ENCODE data around the gene MYO1H. TPM values are rescaled to one million over a fixed set of nuclear protein-coding genes. Genes with fewer than 3 reads are reported as not detected.

The MYO1H gene
- total and polyA plus RNA-seq, 2 experiments from 2014 or later, result not detected

DNA sequence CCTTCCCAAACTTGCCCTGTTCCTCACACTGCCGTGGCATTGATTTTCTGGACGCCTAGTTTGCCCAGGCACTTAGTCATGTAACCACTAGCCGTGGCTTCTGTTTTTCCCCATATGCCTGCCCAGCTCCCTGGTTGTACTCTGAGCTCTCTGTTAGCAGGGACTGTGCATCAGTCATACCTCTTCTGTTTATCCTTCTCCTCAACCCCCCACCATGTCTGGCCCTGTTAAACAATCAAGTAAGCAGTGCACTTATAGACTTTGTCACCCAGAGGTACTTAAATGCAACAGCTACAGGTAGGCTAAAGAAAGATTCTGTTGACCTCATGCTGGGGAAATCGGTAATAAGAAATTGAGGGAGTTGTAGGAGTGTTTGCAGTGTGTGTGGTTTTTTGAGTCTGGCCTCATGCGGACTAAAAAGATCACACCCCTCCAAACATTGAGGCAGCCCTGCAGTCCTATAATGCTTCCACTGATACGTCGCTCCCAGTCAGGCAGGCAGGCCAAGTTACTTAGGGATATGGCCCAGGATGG is 146.7 kb downstream of the MYO1H start (continued):
- TF ChIP-seq, protein P1, sequence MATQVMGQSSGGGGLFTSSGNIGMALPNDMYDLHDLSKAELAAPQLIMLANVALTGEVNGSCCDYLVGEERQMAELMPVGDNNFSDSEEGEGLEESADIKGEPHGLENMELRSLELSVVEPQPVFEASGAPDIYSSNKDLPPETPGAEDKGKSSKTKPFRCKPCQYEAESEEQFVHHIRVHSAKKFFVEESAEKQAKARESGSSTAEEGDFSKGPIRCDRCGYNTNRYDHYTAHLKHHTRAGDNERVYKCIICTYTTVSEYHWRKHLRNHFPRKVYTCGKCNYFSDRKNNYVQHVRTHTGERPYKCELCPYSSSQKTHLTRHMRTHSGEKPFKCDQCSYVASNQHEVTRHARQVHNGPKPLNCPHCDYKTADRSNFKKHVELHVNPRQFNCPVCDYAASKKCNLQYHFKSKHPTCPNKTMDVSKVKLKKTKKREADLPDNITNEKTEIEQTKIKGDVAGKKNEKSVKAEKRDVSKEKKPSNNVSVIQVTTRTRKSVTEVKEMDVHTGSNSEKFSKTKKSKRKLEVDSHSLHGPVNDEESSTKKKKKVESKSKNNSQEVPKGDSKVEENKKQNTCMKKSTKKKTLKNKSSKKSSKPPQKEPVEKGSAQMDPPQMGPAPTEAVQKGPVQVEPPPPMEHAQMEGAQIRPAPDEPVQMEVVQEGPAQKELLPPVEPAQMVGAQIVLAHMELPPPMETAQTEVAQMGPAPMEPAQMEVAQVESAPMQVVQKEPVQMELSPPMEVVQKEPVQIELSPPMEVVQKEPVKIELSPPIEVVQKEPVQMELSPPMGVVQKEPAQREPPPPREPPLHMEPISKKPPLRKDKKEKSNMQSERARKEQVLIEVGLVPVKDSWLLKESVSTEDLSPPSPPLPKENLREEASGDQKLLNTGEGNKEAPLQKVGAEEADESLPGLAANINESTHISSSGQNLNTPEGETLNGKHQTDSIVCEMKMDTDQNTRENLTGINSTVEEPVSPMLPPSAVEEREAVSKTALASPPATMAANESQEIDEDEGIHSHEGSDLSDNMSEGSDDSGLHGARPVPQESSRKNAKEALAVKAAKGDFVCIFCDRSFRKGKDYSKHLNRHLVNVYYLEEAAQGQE (IDR thresholded peaks at IDR 0.05; ENCODE audit: unreplicated experiment), result no peak

DNA sequence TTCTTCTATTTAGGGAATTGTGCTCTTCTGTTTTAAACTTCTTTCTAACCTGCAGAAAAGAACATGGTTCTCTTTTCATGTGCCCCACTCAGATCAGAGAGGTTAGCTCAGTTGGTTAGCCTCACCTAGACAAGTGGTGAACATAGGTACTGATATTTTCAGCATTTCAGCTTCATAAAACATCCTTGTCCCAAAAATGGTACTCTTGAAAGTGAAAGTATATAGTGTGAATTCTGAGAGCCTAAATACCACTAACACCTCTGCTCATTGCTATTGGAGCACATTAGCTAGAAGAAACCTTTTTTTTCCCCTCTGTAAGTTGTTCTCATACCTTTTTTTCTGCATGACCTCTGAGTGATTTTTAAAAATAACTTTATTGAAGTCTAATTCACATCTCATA is 147.3 kb downstream of the MYO1H start:
- Histone ChIP-seq H3K4me1 (ENCODE audit: insufficient read depth) (no peaks in the 10 kb centered on the region), H2AFZ (no peak overlapping the region), H3K36me3 (ENCODE audit: insufficient read depth) (peaks cover 26% of the 10 kb centered on the region), H3K9me2 (ENCODE audit: insufficient read depth) (no peaks in the 10 kb centered on the region), H3F3A (replicated peaks; ENCODE audit: low read depth) (no peaks in the 10 kb centered on the region), H4K20me1 (replicated peaks; ENCODE audit: insufficient read depth) (no peaks in the 10 kb centered on the region), H3K4me2 (no peak overlapping the region), H3K27me3 (ENCODE audit: insufficient read depth) (no peaks in the 10 kb centered on the region), H3K79me2 (replicated peaks; ENCODE audit: insufficient read depth) (no peaks in the 10 kb centered on the region), H3K4me3 (no peak overlapping the region), H3K27ac (ENCODE audit: low read depth) (no peak overlapping the region)
- Mint-ChIP-seq H3K27ac (no peak overlapping the region), H3K36me3 (ENCODE audit: low read depth) (peaks cover 47% of the 10 kb centered on the region), H3K4me1 (no peaks in the 10 kb centered on the region), H3K27me3 (ENCODE audit: insufficient read depth, low read depth, poor library complexity) (peaks cover 2% of the 10 kb centered on the region), H3K9me3 (peaks cover 13% of the 10 kb centered on the region), H3K4me3 (no peak overlapping the region)
- DNase-seq (ENCODE audit: low spot score) (no peak), ATAC-seq (no peak)
- TF ChIP-seq NANOG (IDR thresholded peaks at IDR 0.05; ENCODE audit: borderline replicate concordance) (no peak), ZNF114 (CRISPR knock-in tag; IDR thresholded peaks at IDR 0.05) (no peak), CREB1 (CRISPR knock-in tag; IDR thresholded peaks at IDR 0.05; ENCODE audit: low read depth) (no peak), POLR2AphosphoS5 (IDR thresholded peaks at IDR 0.05; ENCODE audit: low read depth) (no peak)
- TF ChIP-seq, protein P2, sequence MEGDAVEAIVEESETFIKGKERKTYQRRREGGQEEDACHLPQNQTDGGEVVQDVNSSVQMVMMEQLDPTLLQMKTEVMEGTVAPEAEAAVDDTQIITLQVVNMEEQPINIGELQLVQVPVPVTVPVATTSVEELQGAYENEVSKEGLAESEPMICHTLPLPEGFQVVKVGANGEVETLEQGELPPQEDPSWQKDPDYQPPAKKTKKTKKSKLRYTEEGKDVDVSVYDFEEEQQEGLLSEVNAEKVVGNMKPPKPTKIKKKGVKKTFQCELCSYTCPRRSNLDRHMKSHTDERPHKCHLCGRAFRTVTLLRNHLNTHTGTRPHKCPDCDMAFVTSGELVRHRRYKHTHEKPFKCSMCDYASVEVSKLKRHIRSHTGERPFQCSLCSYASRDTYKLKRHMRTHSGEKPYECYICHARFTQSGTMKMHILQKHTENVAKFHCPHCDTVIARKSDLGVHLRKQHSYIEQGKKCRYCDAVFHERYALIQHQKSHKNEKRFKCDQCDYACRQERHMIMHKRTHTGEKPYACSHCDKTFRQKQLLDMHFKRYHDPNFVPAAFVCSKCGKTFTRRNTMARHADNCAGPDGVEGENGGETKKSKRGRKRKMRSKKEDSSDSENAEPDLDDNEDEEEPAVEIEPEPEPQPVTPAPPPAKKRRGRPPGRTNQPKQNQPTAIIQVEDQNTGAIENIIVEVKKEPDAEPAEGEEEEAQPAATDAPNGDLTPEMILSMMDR (conservative IDR thresholded peaks at IDR 0.05; ENCODE audit: low read depth in 2 of 2), result no peak
- TF ChIP-seq, protein P3, sequence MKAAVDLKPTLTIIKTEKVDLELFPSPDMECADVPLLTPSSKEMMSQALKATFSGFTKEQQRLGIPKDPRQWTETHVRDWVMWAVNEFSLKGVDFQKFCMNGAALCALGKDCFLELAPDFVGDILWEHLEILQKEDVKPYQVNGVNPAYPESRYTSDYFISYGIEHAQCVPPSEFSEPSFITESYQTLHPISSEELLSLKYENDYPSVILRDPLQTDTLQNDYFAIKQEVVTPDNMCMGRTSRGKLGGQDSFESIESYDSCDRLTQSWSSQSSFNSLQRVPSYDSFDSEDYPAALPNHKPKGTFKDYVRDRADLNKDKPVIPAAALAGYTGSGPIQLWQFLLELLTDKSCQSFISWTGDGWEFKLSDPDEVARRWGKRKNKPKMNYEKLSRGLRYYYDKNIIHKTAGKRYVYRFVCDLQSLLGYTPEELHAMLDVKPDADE (IDR thresholded peaks at IDR 0.05), result no peak
- TF ChIP-seq, protein P1 (IDR thresholded peaks at IDR 0.05; ENCODE audit: unreplicated experiment), result no peak
- TF ChIP-seq, protein P4, sequence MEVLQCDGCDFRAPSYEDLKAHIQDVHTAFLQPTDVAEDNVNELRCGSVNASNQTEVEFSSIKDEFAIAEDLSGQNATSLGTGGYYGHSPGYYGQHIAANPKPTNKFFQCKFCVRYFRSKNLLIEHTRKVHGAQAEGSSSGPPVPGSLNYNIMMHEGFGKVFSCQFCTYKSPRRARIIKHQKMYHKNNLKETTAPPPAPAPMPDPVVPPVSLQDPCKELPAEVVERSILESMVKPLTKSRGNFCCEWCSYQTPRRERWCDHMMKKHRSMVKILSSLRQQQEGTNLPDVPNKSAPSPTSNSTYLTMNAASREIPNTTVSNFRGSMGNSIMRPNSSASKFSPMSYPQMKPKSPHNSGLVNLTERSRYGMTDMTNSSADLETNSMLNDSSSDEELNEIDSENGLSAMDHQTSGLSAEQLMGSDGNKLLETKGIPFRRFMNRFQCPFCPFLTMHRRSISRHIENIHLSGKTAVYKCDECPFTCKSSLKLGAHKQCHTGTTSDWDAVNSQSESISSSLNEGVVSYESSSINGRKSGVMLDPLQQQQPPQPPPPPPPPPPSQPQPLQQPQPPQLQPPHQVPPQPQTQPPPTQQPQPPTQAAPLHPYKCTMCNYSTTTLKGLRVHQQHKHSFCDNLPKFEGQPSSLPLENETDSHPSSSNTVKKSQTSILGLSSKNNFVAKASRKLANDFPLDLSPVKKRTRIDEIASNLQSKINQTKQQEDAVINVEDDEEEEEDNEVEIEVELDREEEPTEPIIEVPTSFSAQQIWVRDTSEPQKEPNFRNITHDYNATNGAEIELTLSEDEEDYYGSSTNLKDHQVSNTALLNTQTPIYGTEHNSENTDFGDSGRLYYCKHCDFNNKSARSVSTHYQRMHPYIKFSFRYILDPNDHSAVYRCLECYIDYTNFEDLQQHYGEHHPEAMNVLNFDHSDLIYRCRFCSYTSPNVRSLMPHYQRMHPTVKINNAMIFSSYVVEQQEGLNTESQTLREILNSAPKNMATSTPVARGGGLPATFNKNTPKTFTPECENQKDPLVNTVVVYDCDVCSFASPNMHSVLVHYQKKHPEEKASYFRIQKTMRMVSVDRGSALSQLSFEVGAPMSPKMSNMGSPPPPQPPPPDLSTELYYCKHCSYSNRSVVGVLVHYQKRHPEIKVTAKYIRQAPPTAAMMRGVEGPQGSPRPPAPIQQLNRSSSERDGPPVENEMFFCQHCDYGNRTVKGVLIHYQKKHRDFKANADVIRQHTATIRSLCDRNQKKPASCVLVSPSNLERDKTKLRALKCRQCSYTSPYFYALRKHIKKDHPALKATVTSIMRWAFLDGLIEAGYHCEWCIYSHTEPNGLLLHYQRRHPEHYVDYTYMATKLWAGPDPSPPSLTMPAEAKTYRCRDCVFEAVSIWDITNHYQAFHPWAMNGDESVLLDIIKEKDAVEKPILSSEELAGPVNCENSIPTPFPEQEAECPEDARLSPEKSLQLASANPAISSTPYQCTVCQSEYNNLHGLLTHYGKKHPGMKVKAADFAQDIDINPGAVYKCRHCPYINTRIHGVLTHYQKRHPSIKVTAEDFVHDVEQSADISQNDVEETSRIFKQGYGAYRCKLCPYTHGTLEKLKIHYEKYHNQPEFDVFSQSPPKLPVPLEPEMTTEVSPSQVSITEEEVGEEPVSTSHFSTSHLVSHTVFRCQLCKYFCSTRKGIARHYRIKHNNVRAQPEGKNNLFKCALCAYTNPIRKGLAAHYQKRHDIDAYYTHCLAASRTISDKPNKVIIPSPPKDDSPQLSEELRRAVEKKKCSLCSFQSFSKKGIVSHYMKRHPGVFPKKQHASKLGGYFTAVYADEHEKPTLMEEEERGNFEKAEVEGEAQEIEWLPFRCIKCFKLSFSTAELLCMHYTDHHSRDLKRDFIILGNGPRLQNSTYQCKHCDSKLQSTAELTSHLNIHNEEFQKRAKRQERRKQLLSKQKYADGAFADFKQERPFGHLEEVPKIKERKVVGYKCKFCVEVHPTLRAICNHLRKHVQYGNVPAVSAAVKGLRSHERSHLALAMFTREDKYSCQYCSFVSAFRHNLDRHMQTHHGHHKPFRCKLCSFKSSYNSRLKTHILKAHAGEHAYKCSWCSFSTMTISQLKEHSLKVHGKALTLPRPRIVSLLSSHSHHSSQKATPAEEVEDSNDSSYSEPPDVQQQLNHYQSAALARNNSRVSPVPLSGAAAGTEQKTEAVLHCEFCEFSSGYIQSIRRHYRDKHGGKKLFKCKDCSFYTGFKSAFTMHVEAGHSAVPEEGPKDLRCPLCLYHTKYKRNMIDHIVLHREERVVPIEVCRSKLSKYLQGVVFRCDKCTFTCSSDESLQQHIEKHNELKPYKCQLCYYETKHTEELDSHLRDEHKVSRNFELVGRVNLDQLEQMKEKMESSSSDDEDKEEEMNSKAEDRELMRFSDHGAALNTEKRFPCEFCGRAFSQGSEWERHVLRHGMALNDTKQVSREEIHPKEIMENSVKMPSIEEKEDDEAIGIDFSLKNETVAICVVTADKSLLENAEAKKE (CRISPR knock-in tag; IDR thresholded peaks at IDR 0.05), result no peak

All from GM23338 (cell line).